ENCODE measurements around the gene GPRC5C. TPM values are rescaled to one million over a fixed set of nuclear protein-coding genes. Genes with fewer than 3 reads are reported as not detected.

The GPRC5C gene

DNA sequence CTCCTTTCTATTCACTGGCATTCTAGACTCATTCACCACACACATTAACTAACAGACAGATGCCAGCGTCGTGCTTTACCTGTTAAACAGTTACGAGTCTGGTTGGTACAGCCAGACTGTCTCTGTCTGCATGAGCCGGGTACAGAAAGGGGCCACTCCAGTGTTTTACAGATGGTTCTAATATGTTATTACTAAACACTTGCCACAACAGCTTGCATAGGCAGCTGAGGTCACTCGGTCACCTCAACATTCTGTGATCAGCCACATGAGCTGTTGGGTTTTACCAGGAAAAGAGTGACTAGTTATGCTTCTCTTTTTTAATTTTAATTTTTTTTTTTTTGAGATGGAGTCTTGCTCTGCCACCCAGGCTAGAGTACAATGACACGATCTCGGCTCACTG lies 59.7 kb downstream of the GPRC5C start:
- no peak overlapping the region for H4K8ac ChIP-seq (ENCODE audit: low read depth, low read length)

GRCh38 chr17:74493331-74493833 lies 61.5 kb downstream of the GPRC5C start:
- H2AK5ac ChIP-seq (ENCODE audit: low read length): no peak overlapping the region
- H3K27me3 ChIP-seq (ENCODE audit: insufficient read depth, low read length, poor library complexity): no peaks in the 10 kb centered on the region
- H3K27ac ChIP-seq (ENCODE audit: low read depth, low read length): no peak overlapping the region
- no peak overlapping the region for H3K9ac ChIP-seq (ENCODE audit: low read length)
- H3K79me2 ChIP-seq (ENCODE audit: control insufficient read depth, insufficient read depth, low read length): no peaks in the 10 kb centered on the region
- no peak overlapping the region for H3K4ac ChIP-seq (ENCODE audit: low read depth, low read length)
- peak; percentile 79 for DNase-seq
- H3K4me1 ChIP-seq (ENCODE audit: control insufficient read depth, low read depth, low read length): no peaks in the 10 kb centered on the region
- H3K4me3 ChIP-seq (ENCODE audit: low read length): no peak overlapping the region
- no peak overlapping the region for H3K4me2 ChIP-seq (ENCODE audit: low read length)
- H3K79me1 ChIP-seq (ENCODE audit: low read length): no peaks in the 10 kb centered on the region
- no peak overlapping the region for H3K56ac ChIP-seq (ENCODE audit: low read length)
- no peak overlapping the region for H2BK120ac ChIP-seq (ENCODE audit: low read depth, low read length)
- no peaks in the 10 kb centered on the region for H3K36me3 ChIP-seq (ENCODE audit: control insufficient read depth, insufficient read depth, low read length)
- no peak overlapping the region for H2BK15ac ChIP-seq (replicated peaks; ENCODE audit: low read depth)
- no peak overlapping the region for H4K5ac ChIP-seq (ENCODE audit: low read length)
- H3K23ac ChIP-seq (ENCODE audit: low read length): no peak overlapping the region
- H2BK5ac ChIP-seq (ENCODE audit: low read length): no peak overlapping the region
- WGBS (ENCODE audit: extremely low coverage, insufficient coverage, low lambda C conversion rate): no CpG with 5 or more reads among the region's 11 CpGs
- no peak overlapping the region for H3K18ac ChIP-seq (ENCODE audit: low read length)
- H4K8ac ChIP-seq (ENCODE audit: low read depth, low read length): no peak overlapping the region

More for the DNA sequence above, 59.7 kb downstream of the GPRC5C start:
- Histone ChIP-seq H3K79me1 (ENCODE audit: low read length) (no peaks in the 10 kb centered on the region), H2BK5ac (ENCODE audit: low read length) (no peak overlapping the region), H2AK5ac (ENCODE audit: low read length) (no peak overlapping the region), H2BK15ac (replicated peaks; ENCODE audit: low read depth) (no peak overlapping the region), H2BK120ac (ENCODE audit: low read depth, low read length) (no peak overlapping the region), H4K5ac (ENCODE audit: low read length) (no peak overlapping the region), H3K56ac (ENCODE audit: low read length) (no peak overlapping the region), H3K23ac (ENCODE audit: low read length) (no peak overlapping the region), H3K4me2 (ENCODE audit: low read length) (no peak overlapping the region), H3K4ac (ENCODE audit: low read depth, low read length) (no peak overlapping the region), H3K36me3 (ENCODE audit: control insufficient read depth, insufficient read depth, low read length) (no peaks in the 10 kb centered on the region), H3K79me2 (ENCODE audit: control insufficient read depth, insufficient read depth, low read length) (no peaks in the 10 kb centered on the region), H3K4me3 (ENCODE audit: low read length) (no peak overlapping the region), H3K4me1 (ENCODE audit: control insufficient read depth, low read depth, low read length) (no peaks in the 10 kb centered on the region), H3K27me3 (ENCODE audit: insufficient read depth, low read length, poor library complexity) (no peaks in the 10 kb centered on the region), H3K18ac (ENCODE audit: low read length) (no peak overlapping the region), H3K27ac (ENCODE audit: low read depth, low read length) (no peak overlapping the region), H3K9ac (ENCODE audit: low read length) (no peak overlapping the region)
- no peak for DNase-seq
- WGBS (ENCODE audit: extremely low coverage, insufficient coverage, low lambda C conversion rate): no CpG with 5 or more reads among the region's 7 CpGs

Small RNA genes within 50 kb of the gene (small RNA-seq; reads per million reads assigned to genes)
- gene RNA5SP448 (ENCODE audit: insufficient read depth): not detected
